Stimulated activated CD8-positive, alpha-beta memory T cell treated with anti-CD3 and anti-CD28 coated beads, Interleukin-15, amount 100 ng/mL, for 4 hours (primary cell): ENCODE data around the gene CCDC183.

ENCODE experiments used
- DNase-seq, 2 donors: peaks; one replicate each; pipeline ENCODE4 v3.0.0-alpha.2; 2020; ENCODE audit warnings: low read depth in 2 of 2

Gene CCDC183

GRCh38 chr9:136849038-136849959 is 53.2 kb downstream of the CCDC183 start, which contains the start of gene PHPT1:
Gene PHPT1 (plus strand): TSS chr9:136849409. CDS start chr9:136849431, 22 bp downstream.
- DNase-seq = peak; percentile 92 to 94

GRCh38 chr9:136849960-136850865 is 54.1 kb downstream of the CCDC183 start:
- DNase-seq = no peak

DNA sequence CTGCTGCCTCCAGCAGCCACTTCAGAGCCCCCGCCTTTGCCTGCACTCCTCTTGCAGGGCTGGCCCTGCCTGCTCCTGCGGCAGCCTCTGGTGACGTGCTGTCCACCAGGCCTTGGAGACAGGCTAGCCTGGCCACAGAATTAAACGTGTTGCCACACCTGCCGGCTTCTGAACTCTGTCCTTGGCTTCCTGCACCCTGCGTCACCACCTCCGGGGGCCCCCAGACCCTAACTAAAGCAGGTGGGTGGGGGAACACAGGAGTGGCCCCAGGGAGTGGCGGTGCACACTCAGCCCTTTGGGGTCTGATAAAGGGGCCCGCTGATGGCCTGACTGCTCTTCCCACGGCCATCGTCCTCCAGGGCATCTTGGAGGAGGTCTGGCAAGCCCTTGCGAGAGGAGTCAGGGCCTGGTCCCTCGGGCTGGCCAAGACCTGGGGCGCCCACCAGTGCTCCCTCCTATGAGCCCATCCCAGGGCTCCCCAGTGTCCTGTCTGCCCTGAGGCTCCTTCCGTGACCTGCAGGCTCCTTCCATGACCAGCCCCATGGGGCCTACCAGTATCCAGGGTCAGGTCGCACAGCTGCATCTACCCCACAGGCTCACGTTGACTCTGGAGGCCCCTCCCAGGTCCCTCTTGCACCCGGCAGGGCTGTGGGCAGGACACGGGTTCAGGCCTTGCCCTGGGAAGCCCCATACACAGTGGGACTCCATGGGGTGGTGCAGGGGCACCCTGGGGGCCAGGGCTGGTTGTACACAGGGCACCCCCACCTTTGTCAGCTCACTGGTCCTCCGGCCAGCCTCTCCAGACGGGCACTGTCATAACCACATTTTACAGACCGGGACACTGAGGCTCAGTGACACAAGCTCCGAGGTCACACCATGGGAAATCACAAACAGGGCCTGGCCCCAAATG is 55.0 kb downstream of the CCDC183 start:
- no peak for DNase-seq

DNA sequence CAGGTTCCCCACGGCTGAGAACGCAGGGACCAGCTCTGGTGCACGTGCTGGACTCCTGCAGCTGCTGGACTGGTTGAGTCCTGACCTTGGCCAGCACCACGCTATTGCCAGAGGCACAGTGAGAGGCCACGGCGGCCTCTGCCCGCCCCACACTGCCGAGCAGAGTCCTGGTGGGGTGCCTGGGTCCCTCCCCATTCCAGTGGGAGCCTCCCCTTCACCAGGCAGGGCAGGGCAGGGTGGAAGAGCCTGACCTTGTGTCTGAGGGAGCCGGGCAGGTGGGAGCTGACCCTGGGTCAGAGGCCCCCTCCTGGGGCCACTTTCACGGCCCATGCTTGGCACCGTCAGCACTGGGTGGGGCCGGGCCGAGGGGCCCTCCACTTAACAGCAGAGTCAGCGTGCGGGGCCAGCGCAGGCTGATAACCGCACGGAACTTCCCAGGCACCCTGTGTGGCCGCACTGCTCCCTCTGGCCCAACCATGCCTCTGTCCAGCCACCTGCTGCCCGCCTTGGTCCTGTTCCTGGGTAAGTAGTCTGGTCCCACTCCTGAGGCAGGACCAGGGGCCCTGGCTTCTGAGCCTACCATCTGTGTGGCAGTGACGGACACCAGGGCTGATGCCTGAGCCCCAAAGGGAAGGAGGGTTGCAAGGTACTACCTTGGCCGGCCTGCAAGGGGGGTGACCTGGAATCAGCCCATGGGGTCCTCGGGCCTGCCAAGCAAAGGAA is 56.0 kb downstream of the CCDC183 start, which contains the start of gene MAMDC4:
MAMDC4 (plus strand) TSS at position 406 of the 723 bp plus-strand sequence; CDS start at position 477, 71 bp downstream.
- DNase-seq = no peak

- DNase-seq = no peak
Measured at GRCh38 chr9:136852664-136853595, 56.8 kb downstream of the CCDC183 start.

DNA sequence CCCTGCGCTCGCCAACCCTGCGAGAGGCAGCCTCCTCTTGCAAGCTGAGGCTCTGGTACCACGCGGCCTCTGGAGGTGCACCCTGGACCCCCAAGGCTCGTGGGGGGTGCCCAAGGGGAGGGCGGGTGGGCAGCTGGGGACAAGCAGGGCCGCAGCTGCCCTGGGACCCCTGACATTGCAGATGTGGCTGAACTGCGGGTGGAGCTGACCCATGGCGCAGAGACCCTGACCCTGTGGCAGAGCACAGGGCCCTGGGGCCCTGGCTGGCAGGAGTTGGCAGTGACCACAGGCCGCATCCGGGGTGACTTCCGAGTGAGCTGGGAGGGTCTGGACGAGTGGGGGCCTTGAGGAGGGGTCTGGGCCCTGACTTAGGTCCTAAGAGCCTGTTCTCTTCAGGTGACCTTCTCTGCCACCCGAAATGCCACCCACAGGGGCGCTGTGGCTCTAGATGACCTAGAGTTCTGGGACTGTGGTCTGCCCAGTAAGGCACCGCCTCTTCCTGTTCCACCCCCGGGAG is 57.5 kb downstream of the CCDC183 start:
- DNase-seq = no peak

- no peak for DNase-seq
Measured at GRCh38 chr9:136854113-136854841, 58.1 kb downstream of the CCDC183 start.

GRCh38 chr9:136854842-136855460 is 58.8 kb downstream of the CCDC183 start:
- DNase-seq = no peak

- no peak for DNase-seq
Measured at GRCh38 chr9:136855461-136856078, 59.4 kb downstream of the CCDC183 start.

- DNase-seq = no peak
Measured at GRCh38 chr9:136856079-136856476, 59.9 kb downstream of the CCDC183 start.

DNA sequence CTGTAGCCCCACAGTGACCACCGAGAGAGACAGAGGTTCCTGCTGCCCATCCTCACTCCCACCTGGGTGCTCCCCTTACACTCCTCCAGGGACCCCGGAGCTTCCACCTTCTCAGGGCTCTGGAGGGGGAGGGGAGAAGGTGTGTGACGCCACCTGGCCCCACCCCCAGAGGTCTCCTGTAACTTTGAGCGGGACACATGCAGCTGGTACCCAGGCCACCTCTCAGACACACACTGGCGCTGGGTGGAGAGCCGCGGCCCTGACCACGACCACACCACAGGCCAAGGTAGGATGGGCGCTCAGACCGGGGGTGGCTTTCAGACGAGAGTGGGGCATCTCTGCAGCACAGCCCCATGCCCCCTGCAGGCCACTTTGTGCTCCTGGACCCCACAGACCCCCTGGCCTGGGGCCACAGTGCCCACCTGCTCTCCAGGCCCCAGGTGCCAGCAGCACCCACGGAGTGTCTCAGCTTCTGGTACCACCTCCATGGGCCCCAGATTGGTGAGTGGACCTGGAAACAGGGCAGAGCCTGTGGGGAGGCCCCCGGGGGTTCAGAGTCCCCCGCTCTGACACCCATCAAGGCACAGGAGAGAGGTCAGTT is 60.5 kb downstream of the CCDC183 start:
- DNase-seq = no peak

- no peak for DNase-seq
Measured at GRCh38 chr9:136857166-136857565, 61.0 kb downstream of the CCDC183 start.
